ENCODE results near the gene TMEM59L.

DNA sequence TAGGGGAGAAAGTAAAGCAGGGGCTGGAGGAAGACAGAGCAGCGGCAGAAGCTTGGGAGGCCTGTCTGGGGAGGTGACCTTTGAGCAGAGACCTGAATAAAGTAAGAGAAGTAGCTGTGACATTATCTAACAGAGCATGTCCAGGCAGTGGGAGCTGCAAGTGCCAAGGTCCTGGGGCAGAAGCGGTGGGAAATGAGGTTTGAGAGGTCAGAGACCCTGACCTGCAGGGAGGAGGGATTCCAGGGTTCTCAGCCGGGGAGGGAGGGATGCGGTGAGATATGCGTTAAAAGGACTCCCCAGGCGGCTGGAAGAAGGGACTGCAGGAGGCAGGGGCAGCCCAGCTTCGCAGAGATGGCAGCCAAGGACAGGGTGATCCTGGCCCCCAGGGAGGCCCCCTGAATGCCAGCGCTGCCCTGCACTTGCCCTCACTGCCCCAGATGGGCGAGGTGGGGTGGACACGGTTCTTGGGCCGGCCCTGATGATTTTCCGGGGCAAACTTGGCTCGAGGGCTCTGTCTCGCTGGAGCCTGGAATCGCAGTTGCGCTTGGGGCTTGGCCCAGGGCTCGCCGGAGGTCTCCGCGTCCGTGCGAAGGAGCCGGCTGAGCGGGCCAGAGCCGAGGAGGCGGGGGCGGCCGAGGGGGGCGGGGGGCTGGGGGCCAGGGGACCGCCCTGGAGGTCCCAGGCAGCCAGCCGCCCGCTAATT, 9.3 kb upstream of the TMEM59L start:
- TF ChIP-seq, protein P1, sequence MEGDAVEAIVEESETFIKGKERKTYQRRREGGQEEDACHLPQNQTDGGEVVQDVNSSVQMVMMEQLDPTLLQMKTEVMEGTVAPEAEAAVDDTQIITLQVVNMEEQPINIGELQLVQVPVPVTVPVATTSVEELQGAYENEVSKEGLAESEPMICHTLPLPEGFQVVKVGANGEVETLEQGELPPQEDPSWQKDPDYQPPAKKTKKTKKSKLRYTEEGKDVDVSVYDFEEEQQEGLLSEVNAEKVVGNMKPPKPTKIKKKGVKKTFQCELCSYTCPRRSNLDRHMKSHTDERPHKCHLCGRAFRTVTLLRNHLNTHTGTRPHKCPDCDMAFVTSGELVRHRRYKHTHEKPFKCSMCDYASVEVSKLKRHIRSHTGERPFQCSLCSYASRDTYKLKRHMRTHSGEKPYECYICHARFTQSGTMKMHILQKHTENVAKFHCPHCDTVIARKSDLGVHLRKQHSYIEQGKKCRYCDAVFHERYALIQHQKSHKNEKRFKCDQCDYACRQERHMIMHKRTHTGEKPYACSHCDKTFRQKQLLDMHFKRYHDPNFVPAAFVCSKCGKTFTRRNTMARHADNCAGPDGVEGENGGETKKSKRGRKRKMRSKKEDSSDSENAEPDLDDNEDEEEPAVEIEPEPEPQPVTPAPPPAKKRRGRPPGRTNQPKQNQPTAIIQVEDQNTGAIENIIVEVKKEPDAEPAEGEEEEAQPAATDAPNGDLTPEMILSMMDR (IDR thresholded peaks at IDR 0.05; ENCODE audit: low read depth, low read length, missing input control) = no peak
- TF ChIP-seq, protein P2, sequence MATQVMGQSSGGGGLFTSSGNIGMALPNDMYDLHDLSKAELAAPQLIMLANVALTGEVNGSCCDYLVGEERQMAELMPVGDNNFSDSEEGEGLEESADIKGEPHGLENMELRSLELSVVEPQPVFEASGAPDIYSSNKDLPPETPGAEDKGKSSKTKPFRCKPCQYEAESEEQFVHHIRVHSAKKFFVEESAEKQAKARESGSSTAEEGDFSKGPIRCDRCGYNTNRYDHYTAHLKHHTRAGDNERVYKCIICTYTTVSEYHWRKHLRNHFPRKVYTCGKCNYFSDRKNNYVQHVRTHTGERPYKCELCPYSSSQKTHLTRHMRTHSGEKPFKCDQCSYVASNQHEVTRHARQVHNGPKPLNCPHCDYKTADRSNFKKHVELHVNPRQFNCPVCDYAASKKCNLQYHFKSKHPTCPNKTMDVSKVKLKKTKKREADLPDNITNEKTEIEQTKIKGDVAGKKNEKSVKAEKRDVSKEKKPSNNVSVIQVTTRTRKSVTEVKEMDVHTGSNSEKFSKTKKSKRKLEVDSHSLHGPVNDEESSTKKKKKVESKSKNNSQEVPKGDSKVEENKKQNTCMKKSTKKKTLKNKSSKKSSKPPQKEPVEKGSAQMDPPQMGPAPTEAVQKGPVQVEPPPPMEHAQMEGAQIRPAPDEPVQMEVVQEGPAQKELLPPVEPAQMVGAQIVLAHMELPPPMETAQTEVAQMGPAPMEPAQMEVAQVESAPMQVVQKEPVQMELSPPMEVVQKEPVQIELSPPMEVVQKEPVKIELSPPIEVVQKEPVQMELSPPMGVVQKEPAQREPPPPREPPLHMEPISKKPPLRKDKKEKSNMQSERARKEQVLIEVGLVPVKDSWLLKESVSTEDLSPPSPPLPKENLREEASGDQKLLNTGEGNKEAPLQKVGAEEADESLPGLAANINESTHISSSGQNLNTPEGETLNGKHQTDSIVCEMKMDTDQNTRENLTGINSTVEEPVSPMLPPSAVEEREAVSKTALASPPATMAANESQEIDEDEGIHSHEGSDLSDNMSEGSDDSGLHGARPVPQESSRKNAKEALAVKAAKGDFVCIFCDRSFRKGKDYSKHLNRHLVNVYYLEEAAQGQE (IDR thresholded peaks at IDR 0.05) = no peak
- no peak for TF ChIP-seq FOXA2 (IDR thresholded peaks at IDR 0.05)
- TF ChIP-seq, protein P3, sequence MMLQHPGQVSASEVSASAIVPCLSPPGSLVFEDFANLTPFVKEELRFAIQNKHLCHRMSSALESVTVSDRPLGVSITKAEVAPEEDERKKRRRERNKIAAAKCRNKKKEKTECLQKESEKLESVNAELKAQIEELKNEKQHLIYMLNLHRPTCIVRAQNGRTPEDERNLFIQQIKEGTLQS (IDR thresholded peaks at IDR 0.05) = no peak
